ENCODE results near the gene VAV1. TPM values are rescaled to one million over a fixed set of nuclear protein-coding genes. Genes with fewer than 3 reads are reported as not detected.

The VAV1 gene
- total and polyA plus RNA-seq, 4 donors, result 4.2 to 9.5 (median 5.2) TPM

DNA sequence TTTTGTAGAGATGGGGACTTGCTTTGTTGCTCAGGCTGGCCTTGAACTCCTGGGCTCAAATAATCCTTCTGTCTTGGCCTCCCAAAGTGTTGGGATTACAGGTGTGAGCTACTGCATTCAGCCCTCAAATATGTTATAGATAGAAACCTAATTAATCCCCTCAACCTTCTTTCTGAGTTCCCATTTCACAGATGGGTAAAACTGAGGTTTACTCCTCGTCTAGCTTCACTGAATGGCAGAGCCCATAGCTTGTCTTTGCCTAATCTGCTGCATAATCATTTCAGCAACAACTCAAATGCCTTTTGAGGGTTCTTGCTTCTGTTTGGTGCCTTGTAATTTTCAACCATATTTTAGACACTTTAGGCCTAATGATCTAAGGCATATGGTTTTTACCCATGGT lies 78.9 kb downstream of the VAV1 start:
- Histone ChIP-seq H3K36me3 (ENCODE audit: control insufficient read depth, insufficient read depth, low read length) (no peaks in the 10 kb centered on the region), H3K27ac (ENCODE audit: low read depth, low read length) (no peak overlapping the region), H3K27me3 (ENCODE audit: control insufficient read depth, insufficient read depth, low read length) (no peaks in the 10 kb centered on the region), H3K4me1 (ENCODE audit: control insufficient read depth, insufficient read depth, low read length) (no peaks in the 10 kb centered on the region), H3K9me3 (ENCODE audit: control insufficient read depth, insufficient read depth, low read length) (no peaks in the 10 kb centered on the region), H3K4me3 (ENCODE audit: low read depth, low read length) (no peak overlapping the region)
- no CpG with 5 or more reads among the region's 1 CpG for WGBS (ENCODE audit: insufficient coverage)
- DNase-seq (ENCODE audit: low read depth in 4 of 6, low spot score in 6 of 6), result no peak

DNA sequence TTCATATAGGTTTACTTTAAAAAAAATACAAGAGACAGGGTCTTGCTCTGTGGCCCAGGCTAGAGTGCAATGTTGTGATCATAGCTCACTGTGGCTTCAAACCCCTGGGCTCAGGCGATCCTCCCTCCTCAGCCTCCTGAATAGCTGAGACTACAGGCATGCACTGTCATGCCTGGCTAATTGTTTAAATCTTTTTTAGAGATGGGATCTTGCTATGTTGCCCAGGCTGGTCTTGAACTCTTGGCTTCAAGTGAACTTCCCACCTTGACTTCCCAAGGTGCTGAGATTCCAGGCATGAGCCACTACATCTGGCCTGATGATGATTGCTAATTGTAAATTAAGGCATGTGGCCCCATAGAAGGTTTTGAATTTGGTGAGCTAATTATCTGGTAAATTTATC lies 79.5 kb downstream of the VAV1 start:
- DNase-seq (ENCODE audit: low read depth in 4 of 6, low spot score in 6 of 6), result no peak
- WGBS (ENCODE audit: insufficient coverage), result no CpG with 5 or more reads among the region's 1 CpG
- no peaks in the 10 kb centered on the region for H3K36me3 ChIP-seq (ENCODE audit: control insufficient read depth, insufficient read depth, low read length)
- no peaks in the 10 kb centered on the region for H3K27me3 ChIP-seq (ENCODE audit: control insufficient read depth, insufficient read depth, low read length)
- peaks cover 3% of the 10 kb centered on the region for H3K4me1 ChIP-seq (ENCODE audit: control insufficient read depth, insufficient read depth, low read length)
- H3K27ac ChIP-seq (ENCODE audit: low read depth, low read length), result no peak overlapping the region
- H3K4me3 ChIP-seq (ENCODE audit: low read depth, low read length), result no peak overlapping the region
- H3K9me3 ChIP-seq (ENCODE audit: control insufficient read depth, insufficient read depth, low read length), result no peaks in the 10 kb centered on the region

DNA sequence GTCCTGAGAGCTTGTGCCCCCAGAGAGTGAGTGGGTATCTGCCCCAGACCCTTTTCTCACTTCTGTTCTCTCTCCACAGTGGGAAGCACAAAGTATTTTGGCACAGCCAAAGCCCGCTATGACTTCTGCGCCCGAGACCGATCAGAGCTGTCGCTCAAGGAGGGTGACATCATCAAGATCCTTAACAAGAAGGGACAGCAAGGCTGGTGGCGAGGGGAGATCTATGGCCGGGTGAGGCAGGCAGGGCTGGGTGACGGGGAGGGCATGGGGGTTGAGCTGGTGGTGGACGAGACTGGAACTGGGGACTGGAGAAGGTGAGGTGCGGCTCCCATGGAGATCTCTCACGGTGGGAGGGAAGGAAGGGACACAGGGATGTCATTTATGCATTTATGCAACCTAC lies 81.4 kb downstream of the VAV1 start:
- Histone ChIP-seq H3K9me3 (ENCODE audit: control insufficient read depth, insufficient read depth, low read length) (no peaks in the 10 kb centered on the region), H3K27me3 (ENCODE audit: control insufficient read depth, insufficient read depth, low read length) (no peaks in the 10 kb centered on the region), H3K4me1 (ENCODE audit: control insufficient read depth, insufficient read depth, low read length) (peaks cover 3% of the 10 kb centered on the region), H3K4me3 (ENCODE audit: low read depth, low read length) (no peak overlapping the region), H3K27ac (ENCODE audit: low read depth, low read length) (no peak overlapping the region), H3K36me3 (ENCODE audit: control insufficient read depth, insufficient read depth, low read length) (no peaks in the 10 kb centered on the region)
- no peak for DNase-seq (ENCODE audit: low read depth in 4 of 6, low spot score in 6 of 6)
- 81% methylated on average over 11 of the region's 11 CpGs for WGBS (ENCODE audit: insufficient coverage)

GRCh38 chr19:6854758-6855157 lies 82.2 kb downstream of the VAV1 start:
- Histone ChIP-seq H3K27me3 (ENCODE audit: control insufficient read depth, insufficient read depth, low read length) (no peaks in the 10 kb centered on the region), H3K9me3 (ENCODE audit: control insufficient read depth, insufficient read depth, low read length) (no peaks in the 10 kb centered on the region), H3K27ac (ENCODE audit: low read depth, low read length) (no peak overlapping the region), H3K4me3 (ENCODE audit: low read depth, low read length) (no peak overlapping the region), H3K4me1 (ENCODE audit: control insufficient read depth, insufficient read depth, low read length) (peaks cover 3% of the 10 kb centered on the region), H3K36me3 (ENCODE audit: control insufficient read depth, insufficient read depth, low read length) (no peaks in the 10 kb centered on the region)
- no peak for DNase-seq (ENCODE audit: low read depth in 4 of 6, low spot score in 6 of 6)
- WGBS (ENCODE audit: insufficient coverage), result 80% methylated on average over 2 of the region's 2 CpGs

GRCh38 chr19:6856749-6857372 lies 84.4 kb downstream of the VAV1 start:
- no peak overlapping the region for H3K4me3 ChIP-seq (ENCODE audit: low read depth, low read length)
- H3K27me3 ChIP-seq (ENCODE audit: control insufficient read depth, insufficient read depth, low read length), result no peaks in the 10 kb centered on the region
- no peaks in the 10 kb centered on the region for H3K9me3 ChIP-seq (ENCODE audit: control insufficient read depth, insufficient read depth, low read length)
- H3K36me3 ChIP-seq (ENCODE audit: control insufficient read depth, insufficient read depth, low read length), result no peaks in the 10 kb centered on the region
- peak in 3 of 6 donors; percentile 15 to 59 (median 35) for DNase-seq (ENCODE audit: low read depth in 4 of 6, low spot score in 6 of 6)
- H3K4me1 ChIP-seq (ENCODE audit: control insufficient read depth, insufficient read depth, low read length), result peaks cover 3% of the 10 kb centered on the region
- H3K27ac ChIP-seq (ENCODE audit: low read depth, low read length), result no peak overlapping the region
- WGBS (ENCODE audit: insufficient coverage), result 45% methylated on average over 11 of the region's 14 CpGs

- H3K4me3 ChIP-seq (ENCODE audit: low read depth, low read length), result no peak overlapping the region
- 94% methylated on average over 2 of the region's 10 CpGs for WGBS (ENCODE audit: insufficient coverage)
- H3K27me3 ChIP-seq (ENCODE audit: control insufficient read depth, insufficient read depth, low read length), result peaks cover 2% of the 10 kb centered on the region
- DNase-seq (ENCODE audit: low read depth in 4 of 6, low spot score in 6 of 6), result no peak
- H3K27ac ChIP-seq (ENCODE audit: low read depth, low read length), result no peak overlapping the region
- no peaks in the 10 kb centered on the region for H3K9me3 ChIP-seq (ENCODE audit: control insufficient read depth, insufficient read depth, low read length)
- no peaks in the 10 kb centered on the region for H3K36me3 ChIP-seq (ENCODE audit: control insufficient read depth, insufficient read depth, low read length)
- H3K4me1 ChIP-seq (ENCODE audit: control insufficient read depth, insufficient read depth, low read length), result peaks cover 7% of the 10 kb centered on the region
Measured at GRCh38 chr19:6861683-6862286, 89.3 kb downstream of the VAV1 start.

GRCh38 chr19:6862673-6863078 lies 90.2 kb downstream of the VAV1 start:
- Histone ChIP-seq H3K27ac (ENCODE audit: low read depth, low read length) (no peak overlapping the region), H3K4me3 (ENCODE audit: low read depth, low read length) (no peak overlapping the region), H3K36me3 (ENCODE audit: control insufficient read depth, insufficient read depth, low read length) (no peaks in the 10 kb centered on the region), H3K4me1 (ENCODE audit: control insufficient read depth, insufficient read depth, low read length) (peaks cover 6% of the 10 kb centered on the region), H3K9me3 (ENCODE audit: control insufficient read depth, insufficient read depth, low read length) (no peaks in the 10 kb centered on the region), H3K27me3 (ENCODE audit: control insufficient read depth, insufficient read depth, low read length) (peaks cover 2% of the 10 kb centered on the region)
- WGBS (ENCODE audit: insufficient coverage), result 6% methylated on average over 16 of the region's 16 CpGs
- peak in 4 of 6 donors; percentile 33 to 92 (median 76) for DNase-seq (ENCODE audit: low read depth in 4 of 6, low spot score in 6 of 6)

- peaks cover 6% of the 10 kb centered on the region for H3K4me1 ChIP-seq (ENCODE audit: control insufficient read depth, insufficient read depth, low read length)
- H3K27me3 ChIP-seq (ENCODE audit: control insufficient read depth, insufficient read depth, low read length), result peaks cover 2% of the 10 kb centered on the region
- H3K9me3 ChIP-seq (ENCODE audit: control insufficient read depth, insufficient read depth, low read length), result no peaks in the 10 kb centered on the region
- no peak overlapping the region for H3K27ac ChIP-seq (ENCODE audit: low read depth, low read length)
- 70% methylated on average over 2 of the region's 9 CpGs for WGBS (ENCODE audit: insufficient coverage)
- H3K4me3 ChIP-seq (ENCODE audit: low read depth, low read length), result no peak overlapping the region
- H3K36me3 ChIP-seq (ENCODE audit: control insufficient read depth, insufficient read depth, low read length), result no peaks in the 10 kb centered on the region
- no peak for DNase-seq (ENCODE audit: low read depth in 4 of 6, low spot score in 6 of 6)
Measured at GRCh38 chr19:6864325-6864940, 91.9 kb downstream of the VAV1 start.

DNA sequence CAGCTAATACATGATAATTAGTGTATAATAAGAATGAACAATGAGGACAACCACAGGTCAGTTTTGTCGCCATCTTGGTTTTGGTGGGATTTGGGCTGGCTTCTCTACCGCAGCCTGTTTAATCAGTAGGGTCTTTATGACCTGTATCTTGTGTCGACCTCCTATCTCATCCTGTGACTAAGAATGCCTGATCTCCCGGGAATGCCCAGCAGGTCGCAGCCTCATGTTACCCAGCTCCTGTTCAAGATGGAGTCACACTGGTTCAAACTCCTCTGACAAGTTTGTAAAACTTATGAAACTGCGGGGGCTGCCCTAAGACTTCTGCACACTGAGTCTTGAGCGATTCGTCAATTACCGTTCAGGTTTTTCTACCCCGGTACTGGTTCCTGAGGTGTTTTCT lies 93.3 kb downstream of the VAV1 start:
- DNase-seq (ENCODE audit: low read depth in 4 of 6, low spot score in 6 of 6), result no peak
- H3K27ac ChIP-seq (ENCODE audit: low read depth, low read length), result no peak overlapping the region
- peaks cover 2% of the 10 kb centered on the region for H3K27me3 ChIP-seq (ENCODE audit: control insufficient read depth, insufficient read depth, low read length)
- no peaks in the 10 kb centered on the region for H3K9me3 ChIP-seq (ENCODE audit: control insufficient read depth, insufficient read depth, low read length)
- WGBS (ENCODE audit: insufficient coverage), result 74% methylated on average over 9 of the region's 10 CpGs
- H3K4me1 ChIP-seq (ENCODE audit: control insufficient read depth, insufficient read depth, low read length), result peaks cover 6% of the 10 kb centered on the region
- H3K4me3 ChIP-seq (ENCODE audit: low read depth, low read length), result no peak overlapping the region
- H3K36me3 ChIP-seq (ENCODE audit: control insufficient read depth, insufficient read depth, low read length), result no peaks in the 10 kb centered on the region

DNA sequence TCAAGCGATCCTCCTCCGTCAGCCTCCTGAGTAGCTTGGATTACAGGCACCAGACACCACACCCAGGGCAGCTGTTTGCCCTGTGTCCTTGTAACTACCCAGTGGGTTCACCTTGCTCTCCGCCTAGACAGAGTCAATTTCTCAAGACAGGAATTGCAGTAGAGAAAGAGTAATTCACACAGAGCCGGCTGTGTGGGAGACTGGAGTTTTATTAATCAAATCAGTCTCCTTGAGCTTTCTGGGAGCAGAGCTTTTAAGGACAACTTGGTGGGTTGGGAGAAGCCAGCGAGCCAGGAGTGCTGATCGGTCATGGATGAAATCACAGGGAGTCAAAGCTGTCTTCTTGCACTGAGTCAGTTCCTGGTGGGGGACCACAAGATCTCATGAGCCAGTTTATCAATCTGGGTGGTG lies 94.2 kb downstream of the VAV1 start:
- DNase-seq (ENCODE audit: low read depth in 4 of 6, low spot score in 6 of 6), result no peak
- no peaks in the 10 kb centered on the region for H3K9me3 ChIP-seq (ENCODE audit: control insufficient read depth, insufficient read depth, low read length)
- 65% methylated on average over 5 of the region's 6 CpGs for WGBS (ENCODE audit: insufficient coverage)
- H3K4me3 ChIP-seq (ENCODE audit: low read depth, low read length), result no peak overlapping the region
- no peaks in the 10 kb centered on the region for H3K36me3 ChIP-seq (ENCODE audit: control insufficient read depth, insufficient read depth, low read length)
- H3K27me3 ChIP-seq (ENCODE audit: control insufficient read depth, insufficient read depth, low read length), result peaks cover 2% of the 10 kb centered on the region
- H3K27ac ChIP-seq (ENCODE audit: low read depth, low read length), result no peak overlapping the region
- H3K4me1 ChIP-seq (ENCODE audit: control insufficient read depth, insufficient read depth, low read length), result peaks cover 6% of the 10 kb centered on the region
